ENCODE data around the gene NRG2. TPM values are rescaled to one million over a fixed set of nuclear protein-coding genes. Genes with fewer than 3 reads are reported as not detected.

The NRG2 gene
- total RNA-seq, 4 donors from 2014 or later: 1.1 to 2.9 (median 1.8) TPM

GRCh38 chr5:139967353-139967752 is 75.7 kb downstream of the NRG2 start:
- no peak for DNase-seq
- 96 to 97% methylated on average over 8 of the region's 8 CpGs for WGBS, 2 donors
- TF ChIP-seq, protein P1, sequence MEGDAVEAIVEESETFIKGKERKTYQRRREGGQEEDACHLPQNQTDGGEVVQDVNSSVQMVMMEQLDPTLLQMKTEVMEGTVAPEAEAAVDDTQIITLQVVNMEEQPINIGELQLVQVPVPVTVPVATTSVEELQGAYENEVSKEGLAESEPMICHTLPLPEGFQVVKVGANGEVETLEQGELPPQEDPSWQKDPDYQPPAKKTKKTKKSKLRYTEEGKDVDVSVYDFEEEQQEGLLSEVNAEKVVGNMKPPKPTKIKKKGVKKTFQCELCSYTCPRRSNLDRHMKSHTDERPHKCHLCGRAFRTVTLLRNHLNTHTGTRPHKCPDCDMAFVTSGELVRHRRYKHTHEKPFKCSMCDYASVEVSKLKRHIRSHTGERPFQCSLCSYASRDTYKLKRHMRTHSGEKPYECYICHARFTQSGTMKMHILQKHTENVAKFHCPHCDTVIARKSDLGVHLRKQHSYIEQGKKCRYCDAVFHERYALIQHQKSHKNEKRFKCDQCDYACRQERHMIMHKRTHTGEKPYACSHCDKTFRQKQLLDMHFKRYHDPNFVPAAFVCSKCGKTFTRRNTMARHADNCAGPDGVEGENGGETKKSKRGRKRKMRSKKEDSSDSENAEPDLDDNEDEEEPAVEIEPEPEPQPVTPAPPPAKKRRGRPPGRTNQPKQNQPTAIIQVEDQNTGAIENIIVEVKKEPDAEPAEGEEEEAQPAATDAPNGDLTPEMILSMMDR (IDR thresholded peaks at IDR 0.05): no peak
- no peak for TF ChIP-seq POLR2A (IDR thresholded peaks at IDR 0.05)
- Histone ChIP-seq H3K9me3 (no peaks in the 10 kb centered on the region), H3K36me3 (no peaks in the 10 kb centered on the region), H3K27me3 (no peaks in the 10 kb centered on the region), H3K4me3 (replicated peaks in 1 of 3) (no peak overlapping the region), H3K4me1 (peaks cover 0 to 5% of the 10 kb centered on the region in 2 donors), H3K27ac (no peak overlapping the region)
- intact Hi-C loops (cut with DNase I): loop anchor here (5.0 kb wide), 2 partner anchors 105 to 180 kb away; no protein-coding TSS in a partner anchor

DNA sequence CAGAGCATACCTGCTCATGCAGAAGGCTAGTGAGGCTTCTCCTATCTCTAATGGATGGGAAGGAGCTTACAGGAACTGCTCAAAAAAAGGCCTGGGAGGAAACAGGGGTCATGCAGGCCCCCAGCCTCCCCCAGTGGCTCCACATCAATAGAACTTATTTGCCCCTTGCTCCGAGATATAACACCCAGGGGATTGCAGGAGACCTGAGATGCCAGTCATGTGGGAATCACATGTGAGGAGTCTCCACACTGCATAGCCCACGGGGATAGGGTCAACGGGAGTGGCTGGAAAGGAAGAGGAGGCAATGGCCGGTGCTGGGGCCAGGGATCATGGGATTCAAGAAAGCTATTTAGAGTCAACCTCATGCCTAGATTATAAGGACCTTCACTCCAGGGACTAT is 76.2 kb downstream of the NRG2 start:
- no peaks in the 10 kb centered on the region for H3K36me3 ChIP-seq
- 92 to 95% methylated on average over 4 of the region's 4 CpGs for WGBS, 2 donors
- H3K27ac ChIP-seq: no peak overlapping the region
- no peak overlapping the region for H3K4me3 ChIP-seq (replicated peaks in 1 of 3)
- DNase-seq: no peak
- no peaks in the 10 kb centered on the region for H3K27me3 ChIP-seq
- H3K4me1 ChIP-seq: peaks cover 0 to 5% of the 10 kb centered on the region in 2 donors
- no peaks in the 10 kb centered on the region for H3K9me3 ChIP-seq
- intact Hi-C loops (cut with DNase I): loop anchor here (5.0 kb wide), 2 partner anchors 105 to 180 kb away; no protein-coding TSS in a partner anchor
- TF ChIP-seq, protein P1 (IDR thresholded peaks at IDR 0.05): no peak
- TF ChIP-seq POLR2A (IDR thresholded peaks at IDR 0.05): no peak

DNA sequence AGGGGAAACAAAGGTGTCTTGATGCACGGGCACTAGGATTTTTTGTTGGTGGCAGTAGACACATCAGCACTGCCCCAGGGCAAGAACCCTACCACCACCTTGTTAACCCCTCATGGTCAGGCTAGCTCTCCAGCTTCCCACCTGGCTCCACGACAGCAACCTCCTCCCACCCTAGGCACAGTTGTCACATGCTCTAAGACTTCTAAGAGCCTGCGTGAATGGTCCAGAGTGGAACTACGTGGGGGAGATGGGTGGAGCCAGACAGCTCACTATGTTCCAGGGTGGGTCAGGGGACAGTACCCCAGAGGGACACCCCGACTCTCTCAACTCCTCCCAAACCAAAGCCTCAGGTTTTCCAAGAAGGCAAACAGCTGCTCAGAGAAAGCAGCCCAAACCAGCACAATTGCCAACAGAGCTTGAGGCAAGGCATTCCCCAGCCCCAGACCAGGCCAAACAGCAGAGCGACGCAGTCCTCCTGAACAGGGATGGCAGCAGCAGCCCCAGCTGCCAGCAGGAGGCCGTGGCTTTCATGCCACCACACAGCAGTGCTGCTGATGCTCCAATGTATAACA is 78.0 kb downstream of the NRG2 start:
- Histone ChIP-seq H3K27ac (no peak overlapping the region), H3K27me3 (no peaks in the 10 kb centered on the region), H3K4me1 (peaks cover 0 to 5% of the 10 kb centered on the region in 2 donors), H3K4me3 (replicated peaks in 1 of 3) (no peak overlapping the region), H3K36me3 (no peaks in the 10 kb centered on the region), H3K9me3 (no peaks in the 10 kb centered on the region)
- WGBS, 2 donors: 82 to 93% methylated on average over 8 of the region's 8 CpGs
- DNase-seq: no peak
- TF ChIP-seq, protein P1 (IDR thresholded peaks at IDR 0.05): no peak
- TF ChIP-seq POLR2A (IDR thresholded peaks at IDR 0.05): no peak
- intact Hi-C loops (cut with DNase I): loop anchor here (5.0 kb wide), 2 partner anchors 103 to 178 kb away; no protein-coding TSS in a partner anchor

DNA sequence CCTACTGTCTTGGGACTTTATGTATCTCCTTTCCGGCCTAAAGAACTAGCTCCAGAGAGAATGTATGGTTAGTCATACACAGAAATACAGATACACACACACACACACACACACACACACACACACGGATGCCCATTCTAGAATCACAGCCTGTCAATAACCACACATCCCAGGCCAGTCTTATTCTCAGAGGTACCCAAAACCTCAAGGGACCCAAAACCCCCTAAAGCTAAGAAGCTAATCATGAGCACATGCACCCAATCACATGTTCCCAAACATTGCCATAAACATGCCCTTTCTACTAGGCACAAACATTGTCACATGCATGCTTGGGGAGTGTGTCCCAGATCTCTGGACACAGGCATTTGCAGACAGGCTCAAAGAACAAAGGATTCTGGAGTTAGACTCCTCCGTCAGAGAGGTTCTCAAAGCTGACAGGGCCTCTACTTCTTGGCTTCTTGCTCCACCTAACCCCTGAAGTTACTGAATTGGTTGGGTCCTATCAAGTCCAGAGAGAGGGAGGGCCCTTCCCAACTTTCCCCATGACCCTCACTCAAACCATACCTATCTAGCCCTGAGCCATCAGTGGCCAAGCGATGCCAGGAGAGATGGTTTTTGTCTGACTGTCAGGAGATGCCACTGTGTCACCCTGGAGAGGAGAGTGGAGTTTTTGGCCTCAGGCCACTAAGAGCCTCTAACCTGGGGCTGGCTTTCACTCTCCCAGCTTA is 78.7 kb downstream of the NRG2 start:
- DNase-seq: no peak
- no peaks in the 10 kb centered on the region for H3K27me3 ChIP-seq
- H3K9me3 ChIP-seq: no peaks in the 10 kb centered on the region
- intact Hi-C loops (cut with DNase I): no loop called here
- H3K4me3 ChIP-seq (replicated peaks in 1 of 3): no peak overlapping the region
- 90 to 92% methylated on average over 4 of the region's 4 CpGs for WGBS, 2 donors
- no peak for TF ChIP-seq POLR2A (IDR thresholded peaks at IDR 0.05)
- TF ChIP-seq, protein P1 (IDR thresholded peaks at IDR 0.05): no peak
- H3K4me1 ChIP-seq: peaks cover 0 to 5% of the 10 kb centered on the region in 2 donors
- no peak overlapping the region for H3K27ac ChIP-seq
- no peaks in the 10 kb centered on the region for H3K36me3 ChIP-seq

GRCh38 chr5:139962445-139962844 is 80.7 kb downstream of the NRG2 start:
- Histone ChIP-seq H3K27ac (no peak overlapping the region), H3K4me3 (replicated peaks in 1 of 3) (no peak overlapping the region), H3K36me3 (no peaks in the 10 kb centered on the region), H3K9me3 (no peaks in the 10 kb centered on the region), H3K4me1 (no peaks in the 10 kb centered on the region), H3K27me3 (no peaks in the 10 kb centered on the region)
- intact Hi-C loops (cut with DNase I): no loop called here
- 83 to 86% methylated on average over 1 of the region's 1 CpG for WGBS, 2 donors
- DNase-seq: no peak
- TF ChIP-seq, protein P1 (IDR thresholded peaks at IDR 0.05): no peak
- no peak for TF ChIP-seq POLR2A (IDR thresholded peaks at IDR 0.05)

All from thyroid gland (tissue), 4 donors.